ENCODE data around the gene HSPA4.

HSPA4 gene

DNA sequence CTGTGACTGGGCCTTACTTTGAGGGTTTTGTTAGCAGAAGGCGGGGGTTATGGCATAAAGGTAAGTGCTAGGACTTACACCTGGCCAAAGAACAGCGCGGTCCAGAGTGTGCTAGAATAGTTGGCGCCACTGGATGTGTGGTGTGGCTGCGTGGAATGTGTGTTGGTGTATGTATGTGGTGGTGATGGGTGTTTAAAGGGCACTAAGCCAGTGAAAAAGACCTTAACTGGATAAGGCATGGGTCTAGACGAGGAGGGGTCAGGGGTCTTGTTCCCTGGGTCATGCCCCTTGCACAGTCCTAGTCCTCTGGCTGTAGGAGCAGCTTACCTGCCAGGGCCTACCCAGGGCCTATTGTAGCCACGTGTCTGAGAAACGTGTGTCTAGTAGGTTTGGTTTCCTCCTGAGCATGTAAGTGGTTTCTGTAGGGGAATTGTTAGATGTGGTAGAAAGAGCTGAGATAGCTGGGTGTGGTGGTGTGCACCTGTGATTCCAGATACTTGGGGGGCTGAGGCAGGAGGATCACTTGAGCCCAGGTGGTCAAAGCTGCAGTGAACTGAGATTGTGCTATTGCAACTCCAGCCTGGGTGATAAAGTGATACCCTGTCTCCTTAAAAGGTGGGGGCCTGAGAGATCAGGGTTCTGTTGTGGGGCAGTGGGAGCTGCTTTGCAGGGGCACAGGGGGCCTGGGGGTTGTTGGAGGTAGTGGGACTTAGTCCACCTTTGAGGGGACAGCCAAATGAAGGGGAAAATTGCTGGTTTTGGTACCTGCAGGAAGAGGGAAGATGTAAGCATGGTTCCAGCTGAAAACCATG is 55.2 kb downstream of the HSPA4 start:
- DNase-seq, result no peak

DNA sequence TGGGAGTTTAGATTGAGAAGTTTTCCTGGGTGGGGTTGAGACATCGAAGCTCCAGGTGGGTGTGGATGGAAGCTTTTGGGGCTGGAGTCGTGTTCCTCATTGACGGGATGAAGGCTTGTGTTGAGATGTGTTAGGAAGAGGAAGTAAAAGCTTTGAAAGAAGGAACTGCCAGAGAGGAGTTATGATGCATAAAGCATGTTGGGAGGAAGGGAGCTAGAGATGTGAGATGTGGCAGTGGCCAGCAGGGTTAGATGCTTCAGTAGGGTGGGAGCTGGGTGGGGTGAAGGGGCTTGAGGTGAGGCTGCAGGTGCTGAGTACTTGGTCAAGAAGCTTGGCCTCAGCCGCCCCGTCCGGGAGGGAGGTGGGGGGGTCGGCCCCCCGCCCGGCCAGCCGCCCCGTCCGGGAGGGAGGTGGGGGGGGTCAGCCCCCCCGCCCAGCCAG is 56.7 kb downstream of the HSPA4 start:
- DNase-seq, result no peak

DNA sequence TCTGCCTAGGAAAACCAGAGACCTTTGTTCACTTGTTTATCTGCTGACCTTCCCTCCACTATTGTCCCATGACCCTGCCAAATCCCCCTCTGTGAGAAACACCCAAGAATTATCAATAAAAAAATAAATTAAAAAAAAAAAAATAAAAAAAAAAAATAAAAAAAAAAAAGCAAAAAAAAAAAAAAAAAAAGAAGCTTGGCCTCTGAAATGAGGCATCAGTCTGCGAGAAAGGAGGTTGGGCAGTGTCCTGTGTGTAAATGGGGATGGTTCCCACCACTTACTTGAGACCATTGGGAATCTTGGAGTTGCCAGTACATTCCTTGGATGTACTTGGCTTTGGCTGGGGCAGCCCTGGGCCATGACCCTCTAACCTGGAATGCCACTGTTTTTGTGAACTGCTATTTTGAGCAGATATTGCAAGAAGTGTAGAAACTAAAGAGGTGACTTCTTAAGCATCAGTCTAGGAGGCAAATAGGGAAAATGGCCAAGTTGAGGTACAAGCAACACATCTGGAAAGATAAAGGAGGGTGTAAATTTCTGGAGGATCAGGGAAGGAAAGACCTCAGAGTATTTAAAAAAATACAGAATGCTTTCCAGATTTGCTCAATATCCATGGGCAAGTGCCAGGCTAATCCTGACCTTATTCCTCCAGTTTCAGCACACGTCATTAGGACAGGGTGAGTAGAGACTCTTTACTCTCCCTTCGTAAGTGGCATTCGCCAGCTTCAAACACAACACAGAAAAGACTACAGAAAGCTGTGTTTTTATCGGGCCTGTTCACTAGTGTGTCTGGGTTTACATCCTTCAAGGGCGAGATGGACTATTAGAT is 58.1 kb downstream of the HSPA4 start:
- DNase-seq, result no peak

DNA sequence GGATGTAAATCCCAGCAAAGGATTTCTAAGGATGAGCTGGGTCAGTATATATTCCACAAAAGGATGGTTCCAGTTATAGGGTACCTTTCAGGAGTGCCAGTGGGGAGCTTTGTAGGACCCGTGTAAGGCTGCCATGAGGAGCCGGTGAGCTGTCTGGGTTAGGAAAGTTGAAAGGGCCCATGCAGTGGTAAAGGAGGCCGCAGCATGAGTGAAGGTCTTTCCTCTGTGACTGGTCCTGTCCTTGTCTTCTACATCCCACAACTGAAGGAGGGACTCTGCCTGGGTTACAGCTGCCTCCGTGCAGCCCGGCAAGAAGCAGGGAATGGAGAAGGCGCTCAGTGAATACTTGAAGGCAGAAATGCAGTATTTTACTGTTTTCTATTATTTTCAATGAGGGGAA is 58.9 kb downstream of the HSPA4 start:
- no peak for DNase-seq

DNA sequence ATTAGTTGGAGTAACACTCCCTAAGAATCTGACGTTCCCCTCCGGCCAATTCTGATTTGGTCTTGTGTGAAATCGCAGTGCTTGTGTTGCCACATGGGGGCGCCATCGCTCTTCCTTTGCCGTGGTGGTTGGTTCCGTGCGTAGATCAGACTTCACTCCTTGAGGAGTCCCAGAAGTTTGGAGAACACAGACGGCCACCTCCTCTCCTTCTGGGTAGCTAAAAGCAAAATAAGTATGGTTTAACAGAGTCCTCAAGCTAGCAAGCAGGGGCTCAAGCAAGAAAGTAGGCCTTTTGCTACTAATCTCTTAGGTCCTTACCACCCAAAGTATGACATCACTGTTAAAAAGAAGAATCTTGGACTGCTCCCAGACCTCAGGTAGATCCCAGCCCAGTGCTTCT is 59.5 kb downstream of the HSPA4 start:
- peak; percentile 70 for DNase-seq

DNA sequence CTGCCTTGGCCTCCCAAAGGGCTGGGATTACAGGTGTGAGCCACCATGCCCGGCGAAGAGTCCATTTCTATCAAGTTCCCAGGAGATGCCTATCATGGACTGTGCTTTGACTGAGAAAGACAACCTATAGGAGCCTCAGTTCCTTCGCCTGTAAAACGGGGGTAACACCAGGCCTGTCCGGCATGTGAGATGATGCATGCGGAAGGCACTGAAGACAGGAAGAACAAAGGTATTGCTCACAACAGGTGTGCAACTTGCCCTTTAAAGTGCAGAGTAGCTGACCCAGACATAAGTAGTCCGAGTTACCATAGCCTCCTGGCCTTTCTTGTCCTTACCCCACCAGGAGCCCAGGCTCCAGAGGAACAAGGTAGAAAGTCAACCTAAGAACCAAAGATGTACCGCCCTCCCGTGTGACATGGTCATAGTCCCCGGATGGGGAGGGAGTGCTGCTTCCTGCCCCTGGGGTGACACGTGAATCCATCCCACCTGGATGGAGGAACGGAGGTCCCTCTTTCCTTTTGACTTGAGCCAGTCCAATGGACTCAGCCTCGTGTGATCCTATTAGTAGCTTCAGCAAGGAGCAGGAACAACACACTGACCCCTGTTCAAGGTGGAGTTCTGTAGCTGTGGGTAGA is 60.3 kb downstream of the HSPA4 start:
- DNase-seq, result no peak

DNA sequence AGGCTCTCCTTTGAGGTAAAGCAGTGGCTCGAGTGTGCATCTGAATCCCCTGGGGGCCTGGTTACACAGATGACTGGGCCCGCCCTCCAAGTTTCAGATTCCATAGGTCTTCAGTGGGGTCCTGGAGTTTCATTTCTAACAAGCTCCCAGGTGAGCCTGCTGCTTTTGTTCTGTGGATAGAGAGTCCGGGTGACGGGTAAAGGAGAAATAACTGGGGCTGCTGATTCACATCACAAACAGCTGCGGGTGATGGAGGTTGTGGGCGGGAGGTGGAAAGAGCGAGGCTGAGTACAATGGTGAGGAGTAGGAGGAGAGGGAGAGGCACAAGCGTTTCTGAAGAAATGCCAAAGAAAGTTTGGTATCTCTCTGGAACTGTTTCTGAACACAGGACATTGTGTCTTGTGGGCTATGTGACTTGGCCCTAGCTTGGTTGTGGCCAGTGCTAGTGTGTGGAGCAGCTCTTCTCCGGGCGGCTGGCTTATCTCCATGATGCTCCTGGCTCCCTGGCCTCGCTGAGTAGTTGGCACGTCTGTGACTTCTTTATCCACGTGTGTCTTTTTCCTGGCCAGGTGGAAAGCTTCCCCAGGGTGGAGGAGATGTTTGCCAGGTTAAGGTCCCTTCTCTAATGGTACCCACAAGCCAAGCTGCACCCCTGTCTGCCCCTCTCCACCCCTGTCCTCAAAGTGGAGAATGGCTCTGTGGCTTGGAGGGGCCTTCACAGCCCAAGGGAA is 61.7 kb downstream of the HSPA4 start:
- DNase-seq, result no peak

DNA sequence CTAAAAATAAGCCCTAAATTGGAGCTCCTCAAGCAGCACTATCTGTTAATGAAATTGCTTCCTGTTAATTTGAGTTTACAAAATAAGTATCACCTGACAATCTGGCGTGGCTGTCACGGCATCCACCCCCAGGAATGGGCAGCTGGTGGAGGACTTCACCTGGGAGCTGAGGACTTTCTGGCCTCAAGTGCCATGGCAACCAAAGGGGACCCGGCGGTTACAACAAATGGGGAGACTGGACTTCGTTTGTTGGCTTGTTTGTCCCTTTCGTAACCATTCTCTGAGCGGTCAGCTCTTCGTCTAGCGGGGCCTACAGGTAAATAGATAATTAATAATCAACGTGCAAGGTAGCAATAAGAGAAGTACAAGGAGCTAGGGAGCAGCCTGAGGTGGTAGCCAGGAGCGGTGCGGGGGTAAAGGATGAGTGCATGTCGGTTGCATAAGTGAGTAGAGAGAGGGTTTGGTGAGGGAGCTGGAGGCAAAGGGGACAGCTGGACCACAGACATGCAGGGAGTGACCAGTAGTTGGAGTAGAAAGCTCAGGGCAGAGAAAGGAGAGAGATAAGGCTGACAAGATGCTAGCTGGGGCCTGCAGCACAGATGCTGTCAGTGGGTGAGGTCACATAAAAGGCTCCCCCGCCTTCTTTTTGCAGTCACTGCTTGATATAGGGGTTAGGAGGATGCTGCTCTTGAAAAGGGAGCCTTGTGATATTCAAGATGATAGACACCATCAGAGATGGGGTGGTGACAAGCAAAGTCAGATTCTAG is 62.5 kb downstream of the HSPA4 start:
- DNase-seq, result no peak

DNA sequence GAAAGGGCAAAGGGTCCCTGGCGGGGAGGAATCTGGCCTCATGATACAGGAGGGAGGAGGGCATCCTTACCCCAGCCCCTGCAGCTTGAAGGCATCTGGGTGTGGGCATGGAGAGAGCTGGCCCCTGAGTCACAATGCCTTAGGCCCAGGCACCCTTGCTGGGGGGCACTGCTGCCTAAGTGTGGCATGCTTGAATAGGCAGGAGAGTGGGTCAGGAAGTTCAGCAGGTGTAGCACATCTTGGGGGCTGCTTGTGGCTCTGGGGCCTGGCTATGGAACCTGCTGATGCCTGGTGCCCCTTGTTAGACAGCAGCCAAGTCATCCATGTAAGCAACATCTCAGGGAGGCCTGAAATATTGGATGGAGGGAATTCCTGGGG is 63.1 kb downstream of the HSPA4 start:
- no peak for DNase-seq

DNA sequence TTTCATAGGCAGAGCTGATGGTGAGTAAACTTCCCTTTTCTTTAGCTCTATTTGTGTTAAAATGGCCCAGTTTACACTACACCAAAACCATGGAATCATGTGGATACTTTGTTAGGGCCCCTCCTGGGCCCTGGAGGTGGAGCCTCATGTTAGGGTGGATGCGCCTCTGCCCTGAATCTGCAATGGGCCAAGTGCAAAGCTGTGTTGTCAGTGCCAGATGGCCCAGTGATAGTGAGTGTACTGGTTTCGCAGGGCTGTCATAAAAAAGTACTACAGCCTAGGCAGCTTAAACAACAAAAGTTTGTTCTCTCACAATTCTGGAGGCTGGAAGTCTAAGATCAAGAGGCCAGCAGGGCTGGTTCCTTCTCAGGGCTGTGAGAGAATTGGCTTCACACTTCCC is 64.8 kb downstream of the HSPA4 start:
- DNase-seq, result no peak

DNA sequence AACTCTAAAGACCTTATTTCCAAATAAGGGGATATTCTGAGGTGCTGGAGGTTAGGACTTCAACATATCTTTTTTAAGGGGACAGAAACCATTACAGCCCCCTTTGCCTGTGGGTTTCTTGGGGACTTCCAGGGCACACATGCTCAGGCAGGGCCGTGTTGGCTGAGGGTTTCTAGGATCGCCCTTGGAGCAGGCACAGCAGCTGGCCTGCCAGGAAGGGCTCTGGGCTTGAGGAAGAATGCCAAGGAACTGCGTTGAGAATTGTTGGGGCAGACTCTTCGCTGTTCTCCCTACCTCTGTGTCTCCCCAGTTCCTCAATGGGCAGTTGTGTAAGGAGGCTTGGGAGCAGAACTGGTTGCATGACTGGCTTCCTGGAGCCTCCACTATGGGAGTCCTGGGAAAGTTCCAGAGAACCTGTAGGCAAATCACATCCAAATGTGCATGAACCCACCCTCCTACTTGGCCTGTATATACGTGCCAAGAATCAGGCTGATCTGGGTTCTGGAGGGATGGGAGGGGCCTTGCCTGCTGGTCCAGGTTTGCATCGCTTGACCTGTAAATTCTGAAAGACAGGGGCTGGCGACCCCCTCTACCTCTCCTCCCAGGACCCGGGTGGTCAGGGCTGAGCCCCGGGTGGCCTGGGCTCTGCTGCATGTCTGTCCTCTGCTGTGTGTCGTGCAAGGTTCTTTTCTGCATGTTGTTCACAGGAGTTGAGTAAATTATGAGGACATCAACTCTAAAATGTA is 65.5 kb downstream of the HSPA4 start:
- DNase-seq, result no peak

DNA sequence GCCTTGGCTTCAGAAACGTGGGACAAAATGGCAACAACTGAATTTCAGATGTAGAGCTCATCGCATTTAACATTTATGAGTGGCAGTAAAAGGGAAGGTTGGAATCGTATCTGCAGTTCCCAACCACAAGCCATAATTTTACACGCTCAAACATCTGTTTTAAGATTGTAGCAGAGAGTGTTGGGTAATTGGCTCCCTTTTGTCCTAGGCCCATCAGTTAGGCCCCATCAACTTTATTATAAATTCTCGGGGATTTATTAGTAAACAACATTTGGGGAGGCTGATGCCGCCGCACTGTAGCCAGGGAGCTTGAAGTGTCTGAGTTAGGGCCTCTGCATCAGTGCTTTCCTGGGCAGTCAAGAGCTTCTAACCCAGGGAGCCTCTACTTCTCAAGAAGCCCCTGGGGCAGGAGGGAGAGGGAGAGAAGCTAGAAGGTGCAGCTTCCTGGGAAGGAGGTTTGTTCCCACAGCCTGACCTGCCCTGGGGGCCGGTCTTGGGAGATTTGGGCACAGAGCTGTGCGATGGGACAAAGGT is 66.2 kb downstream of the HSPA4 start:
- no peak for DNase-seq

DNA sequence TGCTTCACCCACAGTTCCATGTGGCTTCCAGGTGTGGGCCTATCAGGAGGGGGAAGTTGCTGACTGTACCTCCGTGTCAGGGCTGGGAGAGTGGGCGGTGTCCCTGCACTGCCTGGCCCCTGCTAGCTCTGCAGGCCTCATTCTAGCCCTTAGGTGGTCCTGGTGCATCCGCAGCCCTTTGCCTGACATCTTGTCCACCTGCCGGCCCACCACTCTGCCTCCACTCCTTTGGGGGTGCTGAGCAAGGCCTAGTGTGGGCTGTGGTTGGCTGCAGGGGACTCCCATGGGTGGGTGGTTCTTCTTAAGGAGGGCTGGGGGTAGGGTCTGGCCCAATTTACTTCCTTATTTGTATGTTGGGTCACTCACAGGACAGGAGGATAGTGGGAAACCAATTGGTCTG is 66.9 kb downstream of the HSPA4 start:
- DNase-seq, result no peak

DNA sequence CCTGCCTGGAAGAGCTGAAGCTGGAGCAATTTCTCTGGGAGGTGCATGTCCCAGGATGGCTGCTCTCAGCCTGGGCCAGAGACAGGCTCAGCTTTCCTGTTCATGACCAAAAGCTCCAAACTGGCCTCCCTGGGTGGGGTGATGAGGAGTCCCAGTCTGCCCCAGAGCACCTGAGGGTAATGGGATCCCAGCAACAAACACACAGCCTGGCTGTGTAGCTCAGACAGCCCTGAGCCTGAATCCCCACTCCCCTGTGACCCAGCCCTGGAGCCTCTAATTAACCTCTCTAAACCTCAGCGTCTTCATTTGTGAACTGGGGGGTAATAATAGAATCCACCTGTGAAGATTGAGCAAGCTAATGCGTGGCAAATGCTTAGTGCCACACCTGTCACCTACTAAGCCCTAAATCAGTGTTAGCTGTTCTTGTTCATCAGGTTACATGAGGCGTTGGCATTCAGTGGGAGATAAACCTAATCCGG is 67.5 kb downstream of the HSPA4 start:
- no peak for DNase-seq

DNA sequence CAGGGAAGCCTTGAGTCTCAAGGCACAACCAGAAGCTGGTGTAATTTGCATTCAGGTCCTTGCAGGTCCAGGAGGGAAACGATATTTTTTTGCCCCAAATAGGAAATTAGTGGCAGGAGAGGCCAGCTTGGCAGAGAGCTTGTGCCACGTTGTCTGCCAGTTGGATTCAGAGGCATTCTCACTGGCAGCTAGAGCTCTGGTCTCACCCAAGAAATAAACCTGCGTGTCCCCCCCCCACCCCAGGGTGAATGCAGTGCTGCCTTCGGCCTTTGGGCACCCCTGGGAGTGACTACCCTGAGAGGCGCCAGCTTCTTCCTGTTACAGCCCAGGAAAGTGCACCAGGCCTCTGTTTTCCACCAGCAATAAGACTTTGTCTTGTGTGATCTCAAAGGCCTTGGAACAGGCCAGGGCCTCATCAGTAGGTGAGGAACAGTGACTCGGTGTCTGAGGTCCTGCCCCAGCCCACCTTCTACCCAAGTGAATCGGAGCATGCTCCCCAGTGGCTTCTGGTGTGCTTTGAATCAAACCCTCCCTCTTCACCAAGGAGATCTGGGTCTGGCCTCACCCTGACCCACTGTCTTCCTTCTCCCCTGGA is 68.4 kb downstream of the HSPA4 start:
- no peak for DNase-seq

DNA sequence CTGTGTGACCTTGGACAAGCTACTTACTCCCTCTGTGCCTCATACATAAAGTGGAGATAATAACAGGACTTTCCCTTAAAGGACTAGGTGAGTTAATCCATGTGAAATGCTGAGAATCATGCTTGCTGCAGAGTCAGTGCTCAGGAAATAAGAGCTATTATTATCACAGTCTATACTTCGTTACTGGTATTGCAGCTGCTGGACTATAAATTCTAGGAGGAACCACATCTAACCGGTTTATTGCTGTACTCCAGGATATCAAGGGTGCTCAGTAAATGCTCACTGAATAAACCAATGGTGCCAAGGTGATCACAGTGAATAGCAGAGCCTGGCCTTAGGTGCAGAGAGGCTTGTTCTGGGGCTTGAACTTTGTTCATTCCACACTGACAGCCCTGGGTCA is 69.3 kb downstream of the HSPA4 start:
- DNase-seq, result no peak

DNA sequence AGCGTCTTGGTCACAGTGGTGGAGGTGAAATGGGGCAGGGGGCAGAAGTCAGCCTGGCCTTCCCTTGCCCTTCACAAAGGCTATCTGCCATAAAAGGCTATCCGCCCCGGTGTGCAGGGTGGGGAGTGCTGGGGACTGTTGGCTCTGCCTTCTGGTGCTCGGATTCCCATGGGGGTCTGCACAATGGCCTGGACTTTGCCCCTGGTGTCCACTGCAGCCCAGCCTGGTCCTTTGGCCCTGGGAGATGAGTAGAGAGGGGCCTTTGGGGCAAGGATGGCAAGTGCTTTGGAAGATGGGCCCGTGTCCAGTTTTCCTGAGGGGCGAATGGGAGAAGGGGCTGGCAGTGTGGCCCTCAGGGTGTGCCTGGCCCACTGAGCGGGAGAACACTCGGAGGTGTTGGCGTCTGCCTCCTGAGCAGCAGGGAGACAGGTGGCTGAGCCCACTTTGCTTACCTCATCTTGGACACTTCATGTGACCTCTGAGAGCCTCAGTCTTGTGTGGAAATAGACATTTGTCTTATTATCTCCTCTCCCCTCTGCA is 69.9 kb downstream of the HSPA4 start:
- DNase-seq, result no peak

DNA sequence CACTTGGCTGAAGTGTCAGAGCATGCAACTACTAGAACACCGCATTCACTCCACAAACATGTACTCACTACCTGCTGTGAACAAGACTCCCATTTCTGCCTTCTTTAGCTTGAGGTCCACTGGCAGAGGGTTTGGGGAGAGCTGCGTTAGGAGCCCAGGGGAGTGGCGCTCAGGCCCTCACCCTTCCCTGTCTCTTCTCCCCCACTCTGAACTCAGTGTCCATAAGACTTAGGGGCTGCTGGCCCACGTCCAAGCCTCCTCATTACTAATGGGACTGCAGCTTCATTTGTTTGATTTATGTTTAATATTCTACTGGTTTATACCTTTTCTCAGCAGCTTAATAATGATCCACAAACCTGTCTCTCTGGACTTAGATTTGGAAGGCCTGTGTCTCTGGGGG is 70.9 kb downstream of the HSPA4 start:
- DNase-seq, result no peak

DNA sequence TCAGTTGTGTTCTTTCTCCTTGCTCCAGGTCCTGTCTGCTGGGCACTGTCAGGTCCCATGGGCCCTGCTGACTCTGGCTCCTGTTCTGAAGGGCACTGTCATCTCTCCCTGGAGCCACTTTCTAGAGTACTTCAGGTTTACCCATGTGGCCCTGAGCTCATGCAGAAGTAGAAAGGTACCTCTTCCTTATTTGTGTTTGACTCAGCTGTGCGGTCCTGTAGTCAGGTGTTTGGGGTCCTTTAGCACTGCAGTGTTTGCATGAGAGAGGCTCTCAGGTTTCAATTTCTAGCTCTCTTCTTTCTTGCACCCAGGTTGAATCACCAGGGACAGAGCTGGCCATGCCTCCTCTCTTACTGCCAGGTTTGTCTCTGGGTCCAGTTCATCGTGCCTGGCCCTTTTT is 71.5 kb downstream of the HSPA4 start:
- DNase-seq, result no peak

DNA sequence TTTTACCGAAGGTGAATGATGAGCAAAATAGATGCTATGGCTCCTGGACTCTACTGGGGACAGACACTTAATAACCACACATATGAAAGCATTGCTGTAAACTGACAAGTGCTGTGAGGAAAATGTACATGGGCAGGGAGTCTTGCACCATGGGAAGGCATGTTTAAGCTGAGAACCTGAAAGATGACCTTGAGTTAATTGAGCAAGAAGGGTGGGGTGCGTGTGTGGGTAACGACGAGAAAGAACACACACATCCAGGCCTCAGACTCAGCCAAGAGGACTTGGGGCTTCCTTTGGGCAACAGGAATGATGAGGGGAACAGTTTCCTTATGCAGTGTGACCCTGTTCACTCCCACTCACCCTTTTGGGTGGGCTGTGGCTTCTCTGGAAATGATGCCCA is 73.1 kb downstream of the HSPA4 start:
- no peak for DNase-seq

Data from effector CD4-positive, alpha-beta T cell (primary cell).